HepG2 (cell line): Measurements from ENCODE around the gene AARS1. TPM values are rescaled to one million over a fixed set of nuclear protein-coding genes. Genes with fewer than 3 reads are reported as not detected.

Experiments used
- FOXO1 ChIP-seq: sonication (generic); formaldehyde crosslinking; IDR thresholded peaks from 2 replicates; pipeline ENCODE4 v1.4.0; 2020; ENCODE audit warnings: missing genetic modification reagents
- KLF15 ChIP-seq: sonication (generic); formaldehyde crosslinking; IDR thresholded peaks from 2 replicates; pipeline ENCODE4 v1.8.1; 2023; ENCODE audit warnings: borderline replicate concordance, mild to moderate bottlenecking, inconsistent platforms, missing genetic modification reagents, mixed read lengths
- MIER3 ChIP-seq: IDR thresholded peaks from 2 replicates; pipeline ENCODE4 v1.6.1; 2016; ENCODE audit warnings: missing compliant biosample characterization, borderline replicate concordance
- NFE2L1 ChIP-seq: sonication (generic); formaldehyde crosslinking; IDR thresholded peaks from 2 replicates; pipeline ENCODE4 v1.4.0; 2020; ENCODE audit warnings: missing genetic modification reagents, mild to moderate bottlenecking, borderline replicate concordance
- SMYD3 ChIP-seq: sonication (generic); formaldehyde crosslinking; IDR thresholded peaks from 2 replicates; pipeline ENCODE4 v1.8.1; 2023; ENCODE audit warnings: mild to moderate bottlenecking, missing genetic modification reagents
- SPEN ChIP-seq: sonication (generic); formaldehyde crosslinking; IDR thresholded peaks from 2 replicates; pipeline ENCODE4 v1.5.1; 2020; ENCODE audit warnings: low read depth, mild to moderate bottlenecking, missing genetic modification reagents
- TP53 ChIP-seq: sonication (generic); formaldehyde crosslinking; conservative IDR thresholded peaks from 2 replicates; pipeline ENCODE4 v1.4.0; 2020; ENCODE audit warnings: missing genetic modification reagents
- XRCC5 ChIP-seq: fragments of 200-400 bp; formaldehyde crosslinking; optimal IDR thresholded peaks from 2 replicates; pipeline ENCODE3; 2017; ENCODE audit warnings: mild to moderate bottlenecking, low read length
- ZFYVE20 ChIP-seq: sonication (generic); formaldehyde crosslinking; IDR thresholded peaks from 2 replicates; pipeline ENCODE4 v1.8.0; 2023; ENCODE audit warnings: low read depth, mild to moderate bottlenecking, moderate library complexity, missing genetic modification reagents, borderline replicate concordance
- ZNF256 ChIP-seq: sonication (generic); formaldehyde crosslinking; conservative IDR thresholded peaks from 2 replicates; pipeline ENCODE4 v1.4.0; 2020; ENCODE audit warnings: missing genetic modification reagents
- ZNF274 ChIP-seq: sonication (generic); formaldehyde crosslinking; IDR thresholded peaks from 2 replicates; pipeline ENCODE4 v1.5.1; 2020; ENCODE audit warnings: mild to moderate bottlenecking, missing genetic modification reagents
- ZNF605 ChIP-seq: sonication (generic); formaldehyde crosslinking; IDR thresholded peaks from 2 replicates; pipeline ENCODE4 v1.8.0; 2022; ENCODE audit warnings: mild to moderate bottlenecking, missing genetic modification reagents
- polyA plus RNA-seq, 8 experiments: library from polyadenylated mRNA; depleted of rRNA in 3 of 8; stranded (reverse) in 7 of 8; unstranded in 1 of 8; fragments of >200 nt; fragmentation: Illumina TruSeq in 4 of 8; extraction: Trizol in 4 of 8; gene quantifications; 2 replicates each; pipeline versions ENCODE4 v1.2.1 to v1.2.3, GENCODE V29; 2011 to 2016; ENCODE audit warnings: low read depth in 4 of 8, missing spikeins in 1 of 8, mixed read lengths in 1 of 8; ENCODE audit not compliant: insufficient read depth in 1 of 8
- total RNA-seq, 5 experiments: library from RNA; depleted of rRNA; stranded (reverse); fragments of >200 nt; fragmentation: Illumina TruSeq; extraction: Trizol; gene quantifications; 2 replicates each; pipeline ENCODE4 v1.2.3, GENCODE V29; 2016; ENCODE audit warnings: low read depth in 1 of 5
- TF ChIP-seq, protein P1 (sequence below): sonication (generic); formaldehyde crosslinking; IDR thresholded peaks from 2 replicates; pipeline ENCODE4 v1.4.0; 2020; ENCODE audit warnings: missing genetic modification reagents
- TF ChIP-seq, protein P2 (sequence below): sonication (generic); formaldehyde crosslinking; IDR thresholded peaks from 2 replicates; pipeline ENCODE4 v1.8.1; 2022; ENCODE audit warnings: low read depth, mild to moderate bottlenecking, missing genetic modification reagents
- TF ChIP-seq, protein P3 (sequence below): sonication (generic); formaldehyde crosslinking; IDR thresholded peaks from 2 replicates; pipeline ENCODE4 v1.4.0; 2020; ENCODE audit warnings: missing genetic modification reagents
- TF ChIP-seq, protein P4 (sequence below): fragments of 450-650 bp; IDR thresholded peaks from 2 replicates; pipeline ENCODE4 v1.6.1; 2017
- TF ChIP-seq, protein P5 (sequence below): sonication (generic); formaldehyde crosslinking; IDR thresholded peaks from 2 replicates; pipeline ENCODE4 v1.5.1; 2020; ENCODE audit warnings: mild to moderate bottlenecking, missing genetic modification reagents, moderate library complexity

AARS1 gene
- total and polyA plus RNA-seq, 2 of the 13 experiments (the other 11 are each of a cell fraction or from before 2014, with no cell fraction given) = 107 to 132 TPM

DNA sequence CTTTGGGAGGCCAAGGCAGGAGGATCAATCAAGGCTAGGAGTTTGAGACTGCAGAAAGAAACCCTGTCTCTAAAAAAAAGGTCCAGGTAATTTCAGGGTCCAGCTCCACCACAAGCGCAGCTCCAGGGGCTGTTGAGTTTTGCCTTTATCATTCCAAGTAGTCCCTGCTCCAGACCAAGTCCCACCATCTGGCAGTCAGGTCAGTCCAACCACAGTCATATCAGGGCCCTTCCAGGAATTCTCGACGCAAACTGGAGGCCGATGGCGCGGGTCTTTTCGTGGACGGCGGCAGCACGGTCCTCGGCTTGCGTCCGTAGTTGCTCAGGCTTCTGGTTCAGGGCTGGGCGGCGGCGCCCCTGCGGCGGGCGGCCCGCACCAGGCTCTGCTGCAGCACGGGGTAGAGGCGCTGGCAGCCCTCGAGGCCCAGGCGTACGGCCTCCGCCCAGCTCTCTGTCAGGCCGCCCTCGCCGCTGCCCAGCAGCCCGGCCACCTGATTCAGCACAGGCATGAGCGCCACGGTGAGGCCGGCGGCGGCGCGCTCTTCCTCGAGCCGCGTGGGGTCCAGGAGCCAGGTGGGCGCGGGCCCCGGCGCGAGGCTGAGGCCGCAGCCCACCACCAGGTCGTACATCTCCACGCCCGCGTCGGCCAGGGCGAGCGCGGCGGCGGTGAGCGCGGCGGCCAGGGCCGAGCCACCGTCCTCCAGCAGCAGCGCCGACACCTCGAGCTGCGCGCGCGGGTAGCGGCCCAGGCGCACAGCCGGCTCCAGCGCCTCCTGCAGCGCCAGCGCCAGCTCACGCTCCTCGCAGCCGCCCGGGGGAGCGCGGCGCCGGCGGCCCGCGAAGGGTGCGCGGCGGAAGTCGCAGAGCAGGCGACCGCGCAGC lies 38.3 kb downstream of the AARS1 start (continued):
- TF ChIP-seq, protein P1, sequence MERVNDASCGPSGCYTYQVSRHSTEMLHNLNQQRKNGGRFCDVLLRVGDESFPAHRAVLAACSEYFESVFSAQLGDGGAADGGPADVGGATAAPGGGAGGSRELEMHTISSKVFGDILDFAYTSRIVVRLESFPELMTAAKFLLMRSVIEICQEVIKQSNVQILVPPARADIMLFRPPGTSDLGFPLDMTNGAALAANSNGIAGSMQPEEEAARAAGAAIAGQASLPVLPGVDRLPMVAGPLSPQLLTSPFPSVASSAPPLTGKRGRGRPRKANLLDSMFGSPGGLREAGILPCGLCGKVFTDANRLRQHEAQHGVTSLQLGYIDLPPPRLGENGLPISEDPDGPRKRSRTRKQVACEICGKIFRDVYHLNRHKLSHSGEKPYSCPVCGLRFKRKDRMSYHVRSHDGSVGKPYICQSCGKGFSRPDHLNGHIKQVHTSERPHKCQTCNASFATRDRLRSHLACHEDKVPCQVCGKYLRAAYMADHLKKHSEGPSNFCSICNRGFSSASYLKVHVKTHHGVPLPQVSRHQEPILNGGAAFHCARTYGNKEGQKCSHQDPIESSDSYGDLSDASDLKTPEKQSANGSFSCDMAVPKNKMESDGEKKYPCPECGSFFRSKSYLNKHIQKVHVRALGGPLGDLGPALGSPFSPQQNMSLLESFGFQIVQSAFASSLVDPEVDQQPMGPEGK (CRISPR knock-in tag) = no peak
- TF ChIP-seq ZNF274 (CRISPR knock-in tag) = peak; percentile 85
- TF ChIP-seq, protein P2, sequence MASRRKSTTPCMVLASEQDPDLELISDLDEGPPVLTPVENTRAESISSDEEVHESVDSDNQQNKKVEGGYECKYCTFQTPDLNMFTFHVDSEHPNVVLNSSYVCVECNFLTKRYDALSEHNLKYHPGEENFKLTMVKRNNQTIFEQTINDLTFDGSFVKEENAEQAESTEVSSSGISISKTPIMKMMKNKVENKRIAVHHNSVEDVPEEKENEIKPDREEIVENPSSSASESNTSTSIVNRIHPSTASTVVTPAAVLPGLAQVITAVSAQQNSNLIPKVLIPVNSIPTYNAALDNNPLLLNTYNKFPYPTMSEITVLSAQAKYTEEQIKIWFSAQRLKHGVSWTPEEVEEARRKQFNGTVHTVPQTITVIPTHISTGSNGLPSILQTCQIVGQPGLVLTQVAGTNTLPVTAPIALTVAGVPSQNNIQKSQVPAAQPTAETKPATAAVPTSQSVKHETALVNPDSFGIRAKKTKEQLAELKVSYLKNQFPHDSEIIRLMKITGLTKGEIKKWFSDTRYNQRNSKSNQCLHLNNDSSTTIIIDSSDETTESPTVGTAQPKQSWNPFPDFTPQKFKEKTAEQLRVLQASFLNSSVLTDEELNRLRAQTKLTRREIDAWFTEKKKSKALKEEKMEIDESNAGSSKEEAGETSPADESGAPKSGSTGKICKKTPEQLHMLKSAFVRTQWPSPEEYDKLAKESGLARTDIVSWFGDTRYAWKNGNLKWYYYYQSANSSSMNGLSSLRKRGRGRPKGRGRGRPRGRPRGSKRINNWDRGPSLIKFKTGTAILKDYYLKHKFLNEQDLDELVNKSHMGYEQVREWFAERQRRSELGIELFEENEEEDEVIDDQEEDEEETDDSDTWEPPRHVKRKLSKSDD (CRISPR knock-in tag) = no peak
- no peak for TF ChIP-seq ZNF605 (CRISPR knock-in tag)
- no peak for TF ChIP-seq MIER3
- TF ChIP-seq, protein P3, sequence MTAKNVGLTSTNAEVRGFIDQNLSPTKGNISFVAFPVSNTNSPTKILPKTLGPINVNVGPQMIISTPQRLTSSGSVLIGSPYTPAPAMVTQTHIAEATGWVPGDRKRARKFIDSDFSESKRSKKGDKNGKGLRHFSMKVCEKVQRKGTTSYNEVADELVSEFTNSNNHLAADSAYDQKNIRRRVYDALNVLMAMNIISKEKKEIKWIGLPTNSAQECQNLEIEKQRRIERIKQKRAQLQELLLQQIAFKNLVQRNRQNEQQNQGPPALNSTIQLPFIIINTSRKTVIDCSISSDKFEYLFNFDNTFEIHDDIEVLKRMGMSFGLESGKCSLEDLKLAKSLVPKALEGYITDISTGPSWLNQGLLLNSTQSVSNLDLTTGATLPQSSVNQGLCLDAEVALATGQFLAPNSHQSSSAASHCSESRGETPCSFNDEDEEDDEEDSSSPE = no peak
- peak; percentile 71 for TF ChIP-seq SPEN
- no peak for TF ChIP-seq ZNF256 (CRISPR knock-in tag)
- no peak for TF ChIP-seq KLF15 (CRISPR knock-in tag)
- TF ChIP-seq TP53 = peak; percentile 72; the same call in 1 of the 2 replicates
- TF ChIP-seq ZFYVE20 (CRISPR knock-in tag) = peak; percentile 96
- TF ChIP-seq XRCC5 = peak; percentile 62
- 0 out of 2 replicates have a peak, but pooled peaks have one; percentile 58 for TF ChIP-seq FOXO1 (CRISPR knock-in tag)
- TF ChIP-seq, protein P4, sequence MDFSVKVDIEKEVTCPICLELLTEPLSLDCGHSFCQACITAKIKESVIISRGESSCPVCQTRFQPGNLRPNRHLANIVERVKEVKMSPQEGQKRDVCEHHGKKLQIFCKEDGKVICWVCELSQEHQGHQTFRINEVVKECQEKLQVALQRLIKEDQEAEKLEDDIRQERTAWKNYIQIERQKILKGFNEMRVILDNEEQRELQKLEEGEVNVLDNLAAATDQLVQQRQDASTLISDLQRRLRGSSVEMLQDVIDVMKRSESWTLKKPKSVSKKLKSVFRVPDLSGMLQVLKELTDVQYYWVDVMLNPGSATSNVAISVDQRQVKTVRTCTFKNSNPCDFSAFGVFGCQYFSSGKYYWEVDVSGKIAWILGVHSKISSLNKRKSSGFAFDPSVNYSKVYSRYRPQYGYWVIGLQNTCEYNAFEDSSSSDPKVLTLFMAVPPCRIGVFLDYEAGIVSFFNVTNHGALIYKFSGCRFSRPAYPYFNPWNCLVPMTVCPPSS = no peak
- TF ChIP-seq, protein P5, sequence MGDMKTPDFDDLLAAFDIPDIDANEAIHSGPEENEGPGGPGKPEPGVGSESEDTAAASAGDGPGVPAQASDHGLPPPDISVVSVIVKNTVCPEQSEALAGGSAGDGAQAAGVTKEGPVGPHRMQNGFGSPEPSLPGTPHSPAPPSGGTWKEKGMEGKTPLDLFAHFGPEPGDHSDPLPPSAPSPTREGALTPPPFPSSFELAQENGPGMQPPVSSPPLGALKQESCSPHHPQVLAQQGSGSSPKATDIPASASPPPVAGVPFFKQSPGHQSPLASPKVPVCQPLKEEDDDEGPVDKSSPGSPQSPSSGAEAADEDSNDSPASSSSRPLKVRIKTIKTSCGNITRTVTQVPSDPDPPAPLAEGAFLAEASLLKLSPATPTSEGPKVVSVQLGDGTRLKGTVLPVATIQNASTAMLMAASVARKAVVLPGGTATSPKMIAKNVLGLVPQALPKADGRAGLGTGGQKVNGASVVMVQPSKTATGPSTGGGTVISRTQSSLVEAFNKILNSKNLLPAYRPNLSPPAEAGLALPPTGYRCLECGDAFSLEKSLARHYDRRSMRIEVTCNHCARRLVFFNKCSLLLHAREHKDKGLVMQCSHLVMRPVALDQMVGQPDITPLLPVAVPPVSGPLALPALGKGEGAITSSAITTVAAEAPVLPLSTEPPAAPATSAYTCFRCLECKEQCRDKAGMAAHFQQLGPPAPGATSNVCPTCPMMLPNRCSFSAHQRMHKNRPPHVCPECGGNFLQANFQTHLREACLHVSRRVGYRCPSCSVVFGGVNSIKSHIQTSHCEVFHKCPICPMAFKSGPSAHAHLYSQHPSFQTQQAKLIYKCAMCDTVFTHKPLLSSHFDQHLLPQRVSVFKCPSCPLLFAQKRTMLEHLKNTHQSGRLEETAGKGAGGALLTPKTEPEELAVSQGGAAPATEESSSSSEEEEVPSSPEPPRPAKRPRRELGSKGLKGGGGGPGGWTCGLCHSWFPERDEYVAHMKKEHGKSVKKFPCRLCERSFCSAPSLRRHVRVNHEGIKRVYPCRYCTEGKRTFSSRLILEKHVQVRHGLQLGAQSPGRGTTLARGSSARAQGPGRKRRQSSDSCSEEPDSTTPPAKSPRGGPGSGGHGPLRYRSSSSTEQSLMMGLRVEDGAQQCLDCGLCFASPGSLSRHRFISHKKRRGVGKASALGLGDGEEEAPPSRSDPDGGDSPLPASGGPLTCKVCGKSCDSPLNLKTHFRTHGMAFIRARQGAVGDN (CRISPR knock-in tag) = peak; percentile 87
- no peak for TF ChIP-seq SMYD3 (CRISPR knock-in tag)
- no peak for TF ChIP-seq NFE2L1 (CRISPR knock-in tag)
